ENCODE data around the gene DYSF.

- TF ChIP-seq CTCF (IDR thresholded peaks at IDR 0.05; ENCODE audit: low read length) (no peak), EZH2 (optimal IDR thresholded peaks at IDR 0.05; ENCODE audit: low read depth, low read length) (no peak)
Observed at GRCh38 chr2:71591044-71591443, 137.7 kb downstream of the DYSF start.
